ENCODE data around the gene MAP4K4. TPM values are rescaled to one million over a fixed set of nuclear protein-coding genes. Genes with fewer than 3 reads are reported as not detected.

Gene MAP4K4
- total RNA-seq, 1 experiment from 2014 or later: 132 TPM

GRCh38 chr2:101775636-101776035 lies 78.1 kb downstream of the MAP4K4 start:
- Histone ChIP-seq H2BK15ac (ENCODE audit: low read depth, low read length) (no peak overlapping the region), H3K18ac (ENCODE audit: insufficient read length, low read depth, low read length) (no peak overlapping the region), H2BK20ac (ENCODE audit: low read depth, low read length, poor library complexity, severe bottlenecking) (no peak overlapping the region), H4K20me1 (ENCODE audit: control insufficient read depth, insufficient read depth, insufficient read length) (peaks cover 2% of the 10 kb centered on the region), H2BK12ac (ENCODE audit: insufficient read length, low read depth, low read length) (no peak overlapping the region), H3K79me1 (ENCODE audit: insufficient read depth, low read depth, low read length, poor library complexity, severe bottlenecking) (peaks cover 6% of the 10 kb centered on the region), H3K4me2 (ENCODE audit: insufficient read depth, insufficient read length, low read length) (no peak overlapping the region), H3K27me3 (ENCODE audit: insufficient read depth, low read length) (no peaks in the 10 kb centered on the region), H3K56ac (ENCODE audit: insufficient read length, low read depth, low read length) (no peak overlapping the region), H3K9me3 (ENCODE audit: control insufficient read depth, low read depth, low read length) (no peaks in the 10 kb centered on the region), H3K27ac (ENCODE audit: insufficient read length, low read depth, low read length) (no peak overlapping the region), H4K5ac (ENCODE audit: insufficient read length, low read depth, low read length) (no peak overlapping the region), H3K23me2 (ENCODE audit: insufficient read length, low read depth, low read length, poor library complexity, severe bottlenecking) (no peaks in the 10 kb centered on the region), H2BK5ac (ENCODE audit: insufficient read length, low read length) (no peak overlapping the region), H3K23ac (ENCODE audit: insufficient read length, low read depth, low read length) (no peak overlapping the region), H2AFZ (ENCODE audit: low read length) (no peak overlapping the region), H2AK5ac (ENCODE audit: insufficient read length, low read length) (no peak overlapping the region), H4K91ac (ENCODE audit: insufficient read length, low read depth, low read length) (no peak overlapping the region), H4K8ac (replicated peaks; ENCODE audit: insufficient read length, low read depth, low read length) (no peak overlapping the region), H3K4ac (ENCODE audit: low read depth, low read length) (no peak overlapping the region), H3K4me1 (ENCODE audit: insufficient read depth, low read length) (peaks cover 26% of the 10 kb centered on the region), H3K14ac (ENCODE audit: insufficient read depth, low read length) (no peak overlapping the region), H3K79me2 (ENCODE audit: insufficient read depth, low read length) (peaks cover 54% of the 10 kb centered on the region; the same call in 1 of the 2 replicates), H3K9ac (ENCODE audit: extremely low read depth, insufficient read length, low read length) (no peak overlapping the region), H2BK120ac (ENCODE audit: low read depth, low read length, poor library complexity, severe bottlenecking) (no peak overlapping the region), H3T11ph (ENCODE audit: low read length) (no peak overlapping the region)
- Mint-ChIP-seq H3K27me3 (ENCODE audit: low read depth) (no peaks in the 10 kb centered on the region), H3K4me3 (no peak overlapping the region), H3K9me3 (no peaks in the 10 kb centered on the region), H3K27ac (peak overlapping the region in 2 of 3 experiments; percentile 20 to 73; a peak in 2 of 7 replicates), H3K4me1 (peaks cover 89 to 91% of the 10 kb centered on the region in 2 experiments), H3K36me3 (ENCODE audit: insufficient read depth in 1 of 3, low read depth in 3 of 3) (no peaks in the 10 kb centered on the region)
- TF ChIP-seq CTCF (conservative IDR thresholded peaks at IDR 0.05): no peak
- DNase-seq: no peak
- no CpG with 5 or more reads among the region's 8 CpGs for WGBS (ENCODE audit: extremely low coverage, insufficient read length, low lambda C conversion rate)

All from H9 (cell line).